ENCODE measurements around the gene MBLAC2. TPM values are rescaled to one million over a fixed set of nuclear protein-coding genes. Genes with fewer than 3 reads are reported as not detected.
A peak's percentile ranks its signal among the peaks of the same experiment; 100 is the strongest.

The MBLAC2 gene
- polyA plus RNA-seq, 1 donor (not counting 4 experiments of a cell fraction or from before 2014, with no cell fraction given), result 4.6 TPM

GRCh38 chr5:90446961-90447360, 27.6 kb downstream of the MBLAC2 start:
- Histone ChIP-seq H3K79me2 (ENCODE audit: control insufficient read depth, insufficient read depth, low read length) (no peaks in the 10 kb centered on the region), H3K9ac (ENCODE audit: control insufficient read depth, extremely low read depth, insufficient read depth, low read length) (no peak overlapping the region), H3K9me1 (ENCODE audit: control insufficient read depth, extremely low read depth, insufficient read depth, low read length) (no peaks in the 10 kb centered on the region), H4K20me1 (ENCODE audit: control insufficient read depth, extremely low read depth, insufficient read depth, low read length) (no peaks in the 10 kb centered on the region), H3K27ac (ENCODE audit: control insufficient read depth, insufficient read depth, low read length) (no peak overlapping the region), H3K9me3 (ENCODE audit: control insufficient read depth, low read depth, low read length) (no peaks in the 10 kb centered on the region), H3K4me1 (ENCODE audit: control insufficient read depth, extremely low read depth, insufficient read depth, low read length) (no peaks in the 10 kb centered on the region), H2AFZ (ENCODE audit: control insufficient read depth, low read length) (no peak overlapping the region), H3K36me3 (ENCODE audit: control insufficient read depth in 2 of 2, extremely low read depth in 1 of 2, insufficient read depth in 2 of 2, low read length in 2 of 2) (no peaks in the 10 kb centered on the region), H3K4me2 (ENCODE audit: control insufficient read depth, extremely low read depth, insufficient read depth, low read depth, low read length) (no peak overlapping the region), H3K4me3 (ENCODE audit: control insufficient read depth in 2 of 3, extremely low read depth in 1 of 3, insufficient read depth in 2 of 3, low read depth in 1 of 3, low read length in 3 of 3) (no peak overlapping the region), H3K27me3 (ENCODE audit: control insufficient read depth, extremely low read depth, insufficient read depth, low read length) (no peaks in the 10 kb centered on the region)
- DNase-seq (ENCODE audit: low read depth, low spot score) (no peak), FAIRE-seq (no peak)
- dilution Hi-C loops (cut with MboI; ENCODE audit: extremely low pct_ligation_motif_present, low sequenced_read_pairs), result no loop called here
- TF ChIP-seq EZH2 (IDR thresholded peaks at IDR 0.05; ENCODE audit: low read length), result no peak
- TF ChIP-seq CTCF (optimal IDR thresholded peaks at IDR 0.05 in 1 of 3, IDR thresholded peaks at IDR 0.05 in 1 of 3, conservative IDR thresholded peaks at IDR 0.05 in 1 of 3; ENCODE audit: extremely low read depth in 1 of 3, insufficient read depth in 2 of 3, low read length in 3 of 3), result no peak

GRCh38 chr5:90440644-90441043, 33.9 kb downstream of the MBLAC2 start:
- H3K4me3 ChIP-seq (ENCODE audit: control insufficient read depth in 2 of 3, extremely low read depth in 1 of 3, insufficient read depth in 2 of 3, low read depth in 1 of 3, low read length in 3 of 3), result no peak overlapping the region
- peak overlapping the region; percentile 5 for H2AFZ ChIP-seq (ENCODE audit: control insufficient read depth, low read length)
- no peak overlapping the region for H3K4me2 ChIP-seq (ENCODE audit: control insufficient read depth, extremely low read depth, insufficient read depth, low read depth, low read length)
- dilution Hi-C loops (cut with MboI; ENCODE audit: extremely low pct_ligation_motif_present, low sequenced_read_pairs), result no loop called here
- H3K9me1 ChIP-seq (ENCODE audit: control insufficient read depth, extremely low read depth, insufficient read depth, low read length), result no peaks in the 10 kb centered on the region
- H3K27ac ChIP-seq (ENCODE audit: control insufficient read depth, insufficient read depth, low read length), result no peak overlapping the region
- H3K9me3 ChIP-seq (ENCODE audit: control insufficient read depth, low read depth, low read length), result no peaks in the 10 kb centered on the region
- no peaks in the 10 kb centered on the region for H3K27me3 ChIP-seq (ENCODE audit: control insufficient read depth, extremely low read depth, insufficient read depth, low read length)
- TF ChIP-seq CTCF (optimal IDR thresholded peaks at IDR 0.05 in 1 of 3, IDR thresholded peaks at IDR 0.05 in 1 of 3, conservative IDR thresholded peaks at IDR 0.05 in 1 of 3; ENCODE audit: extremely low read depth in 1 of 3, insufficient read depth in 2 of 3, low read length in 3 of 3), result no peak
- TF ChIP-seq EZH2 (IDR thresholded peaks at IDR 0.05; ENCODE audit: low read length), result no peak
- FAIRE-seq (no peak), DNase-seq (ENCODE audit: low read depth, low spot score) (no peak)
- no peaks in the 10 kb centered on the region for H4K20me1 ChIP-seq (ENCODE audit: control insufficient read depth, extremely low read depth, insufficient read depth, low read length)
- H3K36me3 ChIP-seq (ENCODE audit: control insufficient read depth in 2 of 2, extremely low read depth in 1 of 2, insufficient read depth in 2 of 2, low read length in 2 of 2), result no peaks in the 10 kb centered on the region
- H3K9ac ChIP-seq (ENCODE audit: control insufficient read depth, extremely low read depth, insufficient read depth, low read length), result no peak overlapping the region
- H3K4me1 ChIP-seq (ENCODE audit: control insufficient read depth, extremely low read depth, insufficient read depth, low read length), result no peaks in the 10 kb centered on the region
- H3K79me2 ChIP-seq (ENCODE audit: control insufficient read depth, insufficient read depth, low read length), result no peaks in the 10 kb centered on the region
